HepG2 (cell line): Measurements from ENCODE around the gene TAS1R1. TPM values are rescaled to one million over a fixed set of nuclear protein-coding genes. Genes with fewer than 3 reads are reported as not detected.

ENCODE experiments used
- ATAC-seq: fragments of 200-7000 bp; cut with Tn5 transposase; 3 replicates; pipeline ENCODE4 v1.9.1; 2020; ENCODE audit warnings: mild to moderate bottlenecking, moderate library complexity
- BruUV-seq: library from RNA; stranded (reverse); fragments of 400-500 nt; replicated peaks from 2 replicates; lab custom pipeline; 2021; lab: Mats Ljungman, UMichigan
- CTCF ChIA-PET: fragments of 300-600 bp; formaldehyde crosslinking; extraction: SDS; loops from one replicate; lab custom pipeline; 2021; ENCODE audit warnings: low total read pairs, inconsistent platforms, low intra/inter-chr PET ratio; lab: Yijun Ruan, JAX
- POLR2A ChIA-PET: fragments of 350-600 bp; sonication (Branson Sonifier 250); formaldehyde crosslinking; loops from one replicate; lab custom pipeline; 2020; ENCODE audit warnings: antibody characterized with exemption, inconsistent platforms; lab: Yijun Ruan, JAX
- DNase-seq: peaks from one replicate; pipeline ENCODE4 v3.0.0-alpha.2; 2015; ENCODE audit warnings: low spot score
- FAIRE-seq: peaks from 3 replicates; lab custom pipeline; 2011; peaks lifted over from hg19 to GRCh38; lab: Jason Lieb, UNC
- H2AFZ ChIP-seq: one replicate; pipeline ENCODE4 v1.6.1; 2011; ENCODE audit warnings: low read length, inconsistent platforms
- H3K27ac ChIP-seq: fragments of 300-600 bp; 3 replicates; pipeline ENCODE4 v1.8.0; 2011; ENCODE audit warnings: mixed run types, mild to moderate bottlenecking, mixed read lengths, low read length, inconsistent platforms; ENCODE audit not compliant: insufficient read depth; ENCODE audit errors: extremely low read length
- H3K27me3 ChIP-seq, 2 experiments: fragments of 200-600 bp in 1 of 2; 2 replicates in 1 of 2; 3 replicates in 1 of 2; pipeline versions ENCODE4 v1.6.0 to v1.8.0; 2011; ENCODE audit warnings: low read length in 2 of 2, mild to moderate bottlenecking in 2 of 2, moderate library complexity in 2 of 2, inconsistent platforms in 1 of 2; ENCODE audit not compliant: insufficient read depth in 2 of 2, control insufficient read depth in 1 of 2
- H3K36me3 ChIP-seq, 2 experiments: fragments of 200-600 bp in 1 of 2; replicated peaks in 1 of 2; 2 replicates in 1 of 2; 3 replicates in 1 of 2; pipeline versions ENCODE4 v1.5.1 to v1.8.0; 2011; ENCODE audit warnings: low read length in 2 of 2, inconsistent platforms in 1 of 2; ENCODE audit not compliant: insufficient read depth in 2 of 2, control insufficient read depth in 1 of 2
- H3K4me1 ChIP-seq: 2 replicates; pipeline ENCODE4 v1.5.1; 2012; ENCODE audit warnings: low read length, inconsistent platforms; ENCODE audit not compliant: insufficient read depth
- H3K4me2 ChIP-seq: 2 replicates; pipeline ENCODE4 v1.6.0; 2011; ENCODE audit warnings: low read depth, low read length, inconsistent platforms
- H3K4me3 ChIP-seq, 3 experiments: fragments of 200-600 bp in 1 of 3; sonication (generic), shearing (Covaris generic) in 1 of 3; replicated peaks in 1 of 3; 2 replicates each; pipeline ENCODE4 v1.5.1; 2011 to 2016; ENCODE audit warnings: low read length in 3 of 3, inconsistent platforms in 2 of 3, low read depth in 2 of 3, mild to moderate bottlenecking in 2 of 3, control low read depth in 1 of 3, mixed read lengths in 1 of 3; ENCODE audit not compliant: insufficient read depth in 1 of 3
- H3K79me2 ChIP-seq: one replicate; pipeline ENCODE4 v1.6.1; 2011; ENCODE audit warnings: low read length, inconsistent platforms; ENCODE audit not compliant: insufficient read depth
- H3K9ac ChIP-seq: 2 replicates; pipeline ENCODE4 v1.6.0; 2011; ENCODE audit warnings: mild to moderate bottlenecking, low read depth, low read length, inconsistent platforms; ENCODE audit not compliant: insufficient read depth
- H3K9me3 ChIP-seq: 2 replicates; pipeline ENCODE4 v1.5.1; 2012; ENCODE audit warnings: mild to moderate bottlenecking, low read length
- H4K20me1 ChIP-seq: 2 replicates; pipeline ENCODE4 v1.6.0; 2011; ENCODE audit warnings: inconsistent platforms, mild to moderate bottlenecking, low read length, moderate library complexity; ENCODE audit not compliant: insufficient read depth
- CCAR2 ChIP-seq: fragments of 200-400 bp; formaldehyde crosslinking; optimal IDR thresholded peaks from 2 replicates; pipeline ENCODE3; 2018; ENCODE audit warnings: low read depth, mild to moderate bottlenecking, low read length, moderate library complexity
- CHD4 ChIP-seq: fragments of 200-600 bp; sonication (generic); IDR thresholded peaks from 2 replicates; pipeline ENCODE4 v1.7.0; 2017; ENCODE audit warnings: mild to moderate bottlenecking, low read length, borderline replicate concordance
- DNMT1 ChIP-seq: sonication (generic); formaldehyde crosslinking; IDR thresholded peaks from 2 replicates; pipeline ENCODE4 v1.5.1; 2020; ENCODE audit warnings: mild to moderate bottlenecking, missing genetic modification reagents
- ERF ChIP-seq: IDR thresholded peaks from 2 replicates; pipeline ENCODE4 v1.6.1; 2018; ENCODE audit warnings: missing biosample characterization, missing genetic modification reagents
- ETV6 ChIP-seq: sonication (generic); formaldehyde crosslinking; conservative IDR thresholded peaks from 2 replicates; pipeline ENCODE4 v1.4.0; 2020; ENCODE audit warnings: missing genetic modification reagents
- PAWR ChIP-seq: sonication (generic); formaldehyde crosslinking; IDR thresholded peaks from 2 replicates; pipeline ENCODE4 v1.4.0; 2020; ENCODE audit warnings: missing genetic modification reagents, mild to moderate bottlenecking, borderline replicate concordance
- RELA ChIP-seq: sonication (generic); formaldehyde crosslinking; IDR thresholded peaks from 2 replicates; pipeline ENCODE4 v1.4.0; 2020; ENCODE audit warnings: missing genetic modification reagents
- SALL1 ChIP-seq: sonication (generic); formaldehyde crosslinking; IDR thresholded peaks from 2 replicates; pipeline ENCODE4 v1.8.0; 2022; ENCODE audit warnings: mild to moderate bottlenecking, missing genetic modification reagents
- TFE3 ChIP-seq: IDR thresholded peaks from 2 replicates; pipeline ENCODE4 v1.6.1; 2016
- TOPORS ChIP-seq: sonication (generic); formaldehyde crosslinking; IDR thresholded peaks from 2 replicates; pipeline ENCODE4 v1.8.0; 2023; ENCODE audit warnings: mild to moderate bottlenecking, missing genetic modification reagents
- TP53 ChIP-seq: sonication (generic); formaldehyde crosslinking; conservative IDR thresholded peaks from 2 replicates; pipeline ENCODE4 v1.4.0; 2020; ENCODE audit warnings: missing genetic modification reagents
- ZBTB25 ChIP-seq: IDR thresholded peaks from 2 replicates; pipeline ENCODE4 v1.6.1; 2018; ENCODE audit warnings: missing genetic modification reagents
- ZNF18 ChIP-seq: sonication (generic); formaldehyde crosslinking; IDR thresholded peaks from 2 replicates; pipeline ENCODE4 v1.8.0; 2022; ENCODE audit warnings: mild to moderate bottlenecking, missing genetic modification reagents; ENCODE audit not compliant: insufficient replicate concordance
- ZNF224 ChIP-seq: sonication (generic); formaldehyde crosslinking; IDR thresholded peaks from 2 replicates; pipeline ENCODE4 v1.5.0; 2020; ENCODE audit warnings: mild to moderate bottlenecking, missing genetic modification reagents
- ZNF30 ChIP-seq: sonication (generic); formaldehyde crosslinking; IDR thresholded peaks from 2 replicates; pipeline ENCODE4 v1.5.0; 2020; ENCODE audit warnings: mild to moderate bottlenecking, missing genetic modification reagents
- ZNF605 ChIP-seq: sonication (generic); formaldehyde crosslinking; IDR thresholded peaks from 2 replicates; pipeline ENCODE4 v1.8.0; 2022; ENCODE audit warnings: mild to moderate bottlenecking, missing genetic modification reagents
- ZNF749 ChIP-seq: sonication (generic); formaldehyde crosslinking; IDR thresholded peaks from 2 replicates; pipeline ENCODE4 v1.8.0; 2022; ENCODE audit warnings: mild to moderate bottlenecking, missing genetic modification reagents, moderate library complexity, borderline replicate concordance
- WGBS: methylation state at CpG from one replicate; pipeline ENCODE4 v1.1.6; 2017; ENCODE audit warnings: low lambda C conversion rate; 5-methylcytosine and 5-hydroxymethylcytosine counted together
- in situ Hi-C: cut with HindIII; loops from 2 replicates; pipeline ENCODE4 v1.10.0; 2017; ENCODE audit warnings: low pct_unique_long_range_greater_than_20kb; ENCODE audit not compliant: extremely low pct_ligation_motif_present
- intact Hi-C: fragments of 100-400 bp; cut with micrococcal nuclease; formaldehyde crosslinking; loops from one replicate; pipeline ENCODE4 v1.10.0; 2022; ENCODE audit not compliant: unreplicated experiment
- polyA plus RNA-seq, 8 experiments: library from polyadenylated mRNA; depleted of rRNA in 3 of 8; stranded (reverse) in 7 of 8; unstranded in 1 of 8; fragments of >200 nt; fragmentation: Illumina TruSeq in 4 of 8; extraction: Trizol in 4 of 8; gene quantifications; 2 replicates each; pipeline versions ENCODE4 v1.2.1 to v1.2.3, GENCODE V29; 2011 to 2016; ENCODE audit warnings: low read depth in 4 of 8, missing spikeins in 1 of 8, mixed read lengths in 1 of 8; ENCODE audit not compliant: insufficient read depth in 1 of 8
- total RNA-seq, 5 experiments: library from RNA; depleted of rRNA; stranded (reverse); fragments of >200 nt; fragmentation: Illumina TruSeq; extraction: Trizol; gene quantifications; 2 replicates each; pipeline ENCODE4 v1.2.3, GENCODE V29; 2016; ENCODE audit warnings: low read depth in 1 of 5
- TF ChIP-seq, protein P1 (sequence below): sonication (generic); formaldehyde crosslinking; IDR thresholded peaks from 2 replicates; pipeline ENCODE4 v1.4.0; 2020; ENCODE audit warnings: missing genetic modification reagents

Gene TAS1R1
- total and polyA plus RNA-seq, 2 of the 13 experiments (the other 11 are each of a cell fraction or from before 2014, with no cell fraction given): 1.4 to 1.6 TPM

DNA sequence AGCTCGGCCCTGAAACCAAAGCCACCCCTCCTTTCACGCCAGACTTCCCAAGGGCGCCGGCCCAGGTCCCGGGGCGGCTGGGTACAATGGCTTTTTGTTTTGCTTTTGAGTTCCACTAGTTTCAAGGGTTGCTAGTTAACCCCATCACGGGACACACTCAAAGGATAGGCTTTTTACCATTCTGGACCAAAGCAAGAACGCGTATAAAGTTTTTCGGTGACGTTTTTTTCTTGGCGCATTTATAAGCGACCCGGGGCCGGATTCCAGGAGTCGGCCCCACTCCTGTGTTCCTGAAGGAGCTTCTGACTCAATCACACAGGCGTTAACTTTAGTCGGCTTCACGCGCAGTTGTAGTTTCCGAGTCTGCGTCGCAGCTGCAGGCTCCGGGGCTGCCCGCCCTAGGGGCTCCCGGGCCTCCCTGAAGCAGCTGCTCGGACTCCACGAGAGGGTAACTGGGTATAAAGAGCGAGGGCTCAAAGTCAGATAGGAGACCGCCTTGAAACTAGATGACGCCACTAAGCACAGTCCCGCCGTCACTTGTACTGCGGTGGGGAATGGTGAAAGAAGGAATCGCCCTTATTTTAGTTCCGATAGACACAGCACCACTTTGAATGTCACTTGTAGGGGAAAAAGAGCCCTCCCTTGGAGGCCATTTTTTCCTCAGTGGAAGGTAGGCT lies 48.3 kb downstream of the TAS1R1 start:
- in situ Hi-C loops (no loop called here), intact Hi-C loops (no loop called here)
- no peak for FAIRE-seq
- peak overlapping the region; percentile 98 for H3K4me2 ChIP-seq
- peak; percentile 86 for DNase-seq
- H3K9me3 ChIP-seq: no peaks in the 10 kb centered on the region
- POLR2A ChIA-PET: interaction anchor here (0.6 to 7.1 kb wide), 15 partner anchors 8 to 182 kb away, joined by 3 to 113 read pairs (median 4); partner anchors contain the start of genes CAMTA1, NOL9, PHF13 and TAS1R1
- peak overlapping the region; percentile 97 for H3K9ac ChIP-seq
- peaks cover 37% of the 10 kb centered on the region for H3K79me2 ChIP-seq
- peaks cover 26% of the 10 kb centered on the region for H4K20me1 ChIP-seq
- no peak overlapping the region for H2AFZ ChIP-seq
- peak overlapping the region; percentile 100 for H3K27ac ChIP-seq
- no peaks in the 10 kb centered on the region; a peak in 1 of 5 replicates for H3K27me3 ChIP-seq
- H3K36me3 ChIP-seq: peaks cover 3 to 11% of the 10 kb centered on the region in 2 experiments; a peak in 3 of 5 replicates
- H3K4me3 ChIP-seq: peak overlapping the region; percentile 66 to 92 (median 78)
- H3K4me1 ChIP-seq: peaks cover 42% of the 10 kb centered on the region
- WGBS: under 1% methylated on average over 32 of the region's 36 CpGs
- CTCF ChIA-PET: no interaction called here
- peak; percentile 37 for ATAC-seq
- BruUV-seq: TSS peak; percentile 95
- TF ChIP-seq, protein P1, sequence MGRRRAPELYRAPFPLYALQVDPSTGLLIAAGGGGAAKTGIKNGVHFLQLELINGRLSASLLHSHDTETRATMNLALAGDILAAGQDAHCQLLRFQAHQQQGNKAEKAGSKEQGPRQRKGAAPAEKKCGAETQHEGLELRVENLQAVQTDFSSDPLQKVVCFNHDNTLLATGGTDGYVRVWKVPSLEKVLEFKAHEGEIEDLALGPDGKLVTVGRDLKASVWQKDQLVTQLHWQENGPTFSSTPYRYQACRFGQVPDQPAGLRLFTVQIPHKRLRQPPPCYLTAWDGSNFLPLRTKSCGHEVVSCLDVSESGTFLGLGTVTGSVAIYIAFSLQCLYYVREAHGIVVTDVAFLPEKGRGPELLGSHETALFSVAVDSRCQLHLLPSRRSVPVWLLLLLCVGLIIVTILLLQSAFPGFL (CRISPR knock-in tag): no peak
- TF ChIP-seq ZNF749 (no peak), ETV6 (CRISPR knock-in tag) (peak; percentile 14; the same call in 1 of the 2 replicates), SALL1 (CRISPR knock-in tag) (no peak), CHD4 (no peak), ZNF18 (CRISPR knock-in tag) (no peak), ZNF30 (CRISPR knock-in tag) (no peak), ZBTB25 (CRISPR knock-in tag) (no peak; the same call in 1 of the 2 replicates), PAWR (CRISPR knock-in tag) (no peak), ZNF605 (no peak), TOPORS (CRISPR knock-in tag) (no peak), CCAR2 (no peak), ZNF224 (no peak), RELA (CRISPR knock-in tag) (no peak), TFE3 (CRISPR knock-in tag) (peak; percentile 67; the same call in 1 of the 2 replicates), TP53 (CRISPR knock-in tag) (no peak), DNMT1 (CRISPR knock-in tag) (no peak), ERF (CRISPR knock-in tag) (no peak; the same call in 1 of the 2 replicates)
